ENCODE measurements around the gene CES2. TPM values are rescaled to one million over a fixed set of nuclear protein-coding genes. Genes with fewer than 3 reads are reported as not detected.
A peak's percentile ranks its signal among the peaks of the same experiment; 100 is the strongest.

Gene CES2
- total and polyA plus RNA-seq, 9 donors = 25.5 to 51.9 (median 38.9) TPM

- Histone ChIP-seq H3K4me3 (no peak overlapping the region), H3K27ac (peak overlapping the region; percentile 63 to 81), H3K36me3 (no peaks in the 10 kb centered on the region), H3K27me3 (no peaks in the 10 kb centered on the region), H3K9me3 (no peaks in the 10 kb centered on the region), H3K4me1 (ENCODE audit: insufficient read depth) (peaks cover 42% of the 10 kb centered on the region)
- TF ChIP-seq POLR2A (IDR thresholded peaks at IDR 0.05) = no peak
- TF ChIP-seq EP300 (IDR thresholded peaks at IDR 0.05) = no peak
- no peak for TF ChIP-seq CTCF (IDR thresholded peaks at IDR 0.05)
- intact Hi-C loops (cut with DNase I) = loop anchor here in 3 of 4 donors (5.0 to 10.0 kb wide), 2 partner anchors 32 to 255 kb away; partner anchors contain the start of genes CIAO2B (in 2 of the 3), B3GNT9 (in 1 of the 3), FBXL8 (in 1 of the 3) and TRADD (in 1 of the 3)
- WGBS, 3 donors = 12 to 16% (median 14%) methylated on average over 9 of the region's 9 CpGs
- peak; percentile 92 to 95 (median 94) for DNase-seq
These were observed 35.2 kb upstream of the CES2 start for GRCh38 chr16:66899945-66900710.

GRCh38 chr16:66900721-66901441 is 34.4 kb upstream of the CES2 start:
- H3K4me1 ChIP-seq (ENCODE audit: insufficient read depth) = peaks cover 46% of the 10 kb centered on the region
- no peaks in the 10 kb centered on the region for H3K36me3 ChIP-seq
- intact Hi-C loops (cut with DNase I) = no loop called here
- no peak overlapping the region for H3K4me3 ChIP-seq
- H3K9me3 ChIP-seq = no peaks in the 10 kb centered on the region
- H3K27me3 ChIP-seq = no peaks in the 10 kb centered on the region
- TF ChIP-seq EP300 (IDR thresholded peaks at IDR 0.05) (no peak), CTCF (IDR thresholded peaks at IDR 0.05) (no peak), POLR2A (IDR thresholded peaks at IDR 0.05) (no peak)
- WGBS, 3 donors = 11 to 15% (median 12%) methylated on average over 7 of the region's 7 CpGs
- peak overlapping the region; percentile 63 to 81 for H3K27ac ChIP-seq
- peak; percentile 64 to 71 (median 66) for DNase-seq

GRCh38 chr16:66901626-66902025 is 33.7 kb upstream of the CES2 start:
- Histone ChIP-seq H3K9me3 (no peaks in the 10 kb centered on the region), H3K4me3 (no peak overlapping the region), H3K36me3 (no peaks in the 10 kb centered on the region), H3K4me1 (ENCODE audit: insufficient read depth) (peaks cover 50% of the 10 kb centered on the region), H3K27ac (peak overlapping the region; percentile 63 to 81), H3K27me3 (no peaks in the 10 kb centered on the region)
- intact Hi-C loops (cut with DNase I) = loop anchor here in 1 of 4 donors (2.0 kb wide), 1 partner anchor 23 kb away; the partner anchor contains the start of gene RRAD
- TF ChIP-seq CTCF (IDR thresholded peaks at IDR 0.05) (no peak), POLR2A (IDR thresholded peaks at IDR 0.05) (no peak), EP300 (IDR thresholded peaks at IDR 0.05) (no peak)
- 92 to 95% (median 95%) methylated on average over 10 of the region's 10 CpGs for WGBS, 3 donors
- DNase-seq = peak in 1 of 5 donors; percentile 51

GRCh38 chr16:66902648-66903543 is 32.4 kb upstream of the CES2 start:
- H3K4me1 ChIP-seq (ENCODE audit: insufficient read depth) = peaks cover 45% of the 10 kb centered on the region
- H3K27me3 ChIP-seq = no peaks in the 10 kb centered on the region
- H3K9me3 ChIP-seq = no peaks in the 10 kb centered on the region
- no peak for DNase-seq
- intact Hi-C loops (cut with DNase I) = loop anchor here in 1 of 4 donors (2.0 kb wide), 1 partner anchor 22 kb away; the partner anchor contains the start of gene RRAD
- no peak overlapping the region for H3K4me3 ChIP-seq
- no peaks in the 10 kb centered on the region for H3K36me3 ChIP-seq
- TF ChIP-seq EP300 (IDR thresholded peaks at IDR 0.05) = no peak
- TF ChIP-seq POLR2A (IDR thresholded peaks at IDR 0.05) = no peak
- no peak for TF ChIP-seq CTCF (IDR thresholded peaks at IDR 0.05)
- WGBS, 3 donors = 78 to 83% (median 82%) methylated on average over 14 of the region's 14 CpGs
- peak overlapping the region in 1 of 2 donors; percentile 57 for H3K27ac ChIP-seq

Data from ovary (tissue), 9 donors.